NCI-H1105 (cell line): ENCODE measurements around the gene IGF2.

ENCODE experiments used
- DNase-seq: peaks from one replicate; lab custom pipeline; 2025; lab: John Stamatoyannopoulos, UW

Gene IGF2

GRCh38 chr11:2122907-2123627 is 16.1 kb downstream of the IGF2 start:
- DNase-seq: no peak

- no peak for DNase-seq
Measured at GRCh38 chr11:2122222-2122906, 16.8 kb downstream of the IGF2 start.

- no peak for DNase-seq
Measured at GRCh38 chr11:2121227-2122130, 17.7 kb downstream of the IGF2 start.

- DNase-seq: no peak
Measured at GRCh38 chr11:2120359-2121100, 18.7 kb downstream of the IGF2 start.

- DNase-seq: no peak
Measured at GRCh38 chr11:2118677-2119076, 20.5 kb downstream of the IGF2 start.

- no peak for DNase-seq
Measured at GRCh38 chr11:2116680-2117079, 22.5 kb downstream of the IGF2 start.

GRCh38 chr11:2115308-2115707 is 23.9 kb downstream of the IGF2 start:
- DNase-seq: no peak

GRCh38 chr11:2114430-2115241 is 24.6 kb downstream of the IGF2 start:
- no peak for DNase-seq

- DNase-seq: no peak
Measured at GRCh38 chr11:2113776-2114175, 25.4 kb downstream of the IGF2 start.

- no peak for DNase-seq
Measured at GRCh38 chr11:2110521-2110920, 28.7 kb downstream of the IGF2 start.

- no peak for DNase-seq
Measured at GRCh38 chr11:2109541-2110019, 29.6 kb downstream of the IGF2 start.

- no peak for DNase-seq
Measured at GRCh38 chr11:2108675-2109491, 30.3 kb downstream of the IGF2 start.

- DNase-seq: no peak
Measured at GRCh38 chr11:2107941-2108630, 31.1 kb downstream of the IGF2 start.

GRCh38 chr11:2107521-2107920 is 31.7 kb downstream of the IGF2 start:
- DNase-seq: no peak

- no peak for DNase-seq
Measured at GRCh38 chr11:2106583-2107209, 32.5 kb downstream of the IGF2 start.

GRCh38 chr11:2105511-2105910 is 33.7 kb downstream of the IGF2 start:
- DNase-seq: no peak

- no peak for DNase-seq
Measured at GRCh38 chr11:2104524-2105440, 34.4 kb downstream of the IGF2 start.
